ENCODE data around the gene MICA. TPM values are rescaled to one million over a fixed set of nuclear protein-coding genes. Genes with fewer than 3 reads are reported as not detected.

MICA gene
- total RNA-seq, 2 donors from 2014 or later, result 15.0 to 16.4 TPM

DNA sequence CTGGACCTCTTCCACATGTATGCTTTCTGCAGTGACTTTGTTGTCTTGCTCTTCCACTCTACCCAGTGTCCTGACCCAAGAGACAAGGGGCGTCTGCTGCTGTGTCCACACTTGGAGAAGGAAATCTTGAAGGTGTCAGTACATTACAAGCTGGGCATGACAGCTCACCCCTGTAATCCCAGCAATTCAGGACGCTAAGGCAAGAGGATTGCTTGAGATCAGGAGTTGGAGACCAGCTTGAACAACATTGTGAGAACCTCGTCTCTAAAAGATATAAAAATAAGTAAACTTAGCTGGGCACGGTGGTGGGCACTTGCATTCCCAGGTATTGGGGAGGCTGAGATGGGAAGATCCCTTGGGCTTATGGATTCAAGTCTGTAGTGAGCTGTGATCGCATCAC lies 40.6 kb upstream of the MICA start:
- H3K27ac ChIP-seq, result no peak overlapping the region
- H3K27me3 ChIP-seq (replicated peaks; ENCODE audit: insufficient read depth), result no peaks in the 10 kb centered on the region
- TF ChIP-seq CTCF (IDR thresholded peaks at IDR 0.05), result no peak
- no peak for ATAC-seq (ENCODE audit: insufficient number of reproducible peaks, low FRiP score, low read depth)
- H3K4me3 ChIP-seq, result no peak overlapping the region
- DNase-seq (ENCODE audit: low spot score), result no peak
- H3K4me1 ChIP-seq (ENCODE audit: control insufficient read depth in 1 of 2, low read depth in 2 of 2), result peaks cover 0 to 5% of the 10 kb centered on the region in 2 donors
- no peaks in the 10 kb centered on the region for H3K9me3 ChIP-seq
- H3K36me3 ChIP-seq, result no peaks in the 10 kb centered on the region

DNA sequence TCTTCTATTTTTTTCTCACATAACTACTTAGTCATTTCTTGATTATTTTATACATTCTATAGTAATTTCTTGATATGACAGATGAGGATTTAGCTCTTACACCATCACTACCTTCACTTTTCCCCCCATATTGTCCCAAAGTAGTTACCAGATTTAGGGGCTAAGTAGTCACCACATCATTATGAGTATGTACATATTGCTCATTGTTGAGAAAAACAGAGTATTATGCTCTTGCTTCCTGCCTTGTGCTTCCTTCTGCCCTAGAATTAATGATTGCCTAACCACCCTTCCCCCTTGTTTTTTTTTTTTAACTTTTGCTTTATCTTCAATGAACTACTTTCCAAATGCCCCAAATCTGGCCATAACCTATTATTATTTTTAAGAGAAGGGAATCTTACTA lies 39.6 kb upstream of the MICA start:
- Histone ChIP-seq H3K27ac (no peak overlapping the region), H3K4me3 (no peak overlapping the region), H3K9me3 (no peaks in the 10 kb centered on the region), H3K36me3 (no peaks in the 10 kb centered on the region), H3K4me1 (ENCODE audit: control insufficient read depth in 1 of 2, low read depth in 2 of 2) (peaks cover 0 to 5% of the 10 kb centered on the region in 2 donors), H3K27me3 (replicated peaks; ENCODE audit: insufficient read depth) (no peaks in the 10 kb centered on the region)
- no peak for TF ChIP-seq CTCF (IDR thresholded peaks at IDR 0.05)
- no peak for ATAC-seq (ENCODE audit: insufficient number of reproducible peaks, low FRiP score, low read depth)
- DNase-seq (ENCODE audit: low spot score), result no peak

- no peaks in the 10 kb centered on the region for H3K27me3 ChIP-seq (replicated peaks; ENCODE audit: insufficient read depth)
- TF ChIP-seq CTCF (IDR thresholded peaks at IDR 0.05), result no peak
- no peak overlapping the region for H3K4me3 ChIP-seq
- no peaks in the 10 kb centered on the region for H3K9me3 ChIP-seq
- peaks cover 0 to 5% of the 10 kb centered on the region in 2 donors for H3K4me1 ChIP-seq (ENCODE audit: control insufficient read depth in 1 of 2, low read depth in 2 of 2)
- DNase-seq (ENCODE audit: low spot score) (no peak), ATAC-seq (ENCODE audit: insufficient number of reproducible peaks, low FRiP score, low read depth) (no peak)
- no peak overlapping the region for H3K27ac ChIP-seq
- no peaks in the 10 kb centered on the region for H3K36me3 ChIP-seq
Measured at GRCh38 chr6:31365864-31366263, 37.5 kb upstream of the MICA start.

DNA sequence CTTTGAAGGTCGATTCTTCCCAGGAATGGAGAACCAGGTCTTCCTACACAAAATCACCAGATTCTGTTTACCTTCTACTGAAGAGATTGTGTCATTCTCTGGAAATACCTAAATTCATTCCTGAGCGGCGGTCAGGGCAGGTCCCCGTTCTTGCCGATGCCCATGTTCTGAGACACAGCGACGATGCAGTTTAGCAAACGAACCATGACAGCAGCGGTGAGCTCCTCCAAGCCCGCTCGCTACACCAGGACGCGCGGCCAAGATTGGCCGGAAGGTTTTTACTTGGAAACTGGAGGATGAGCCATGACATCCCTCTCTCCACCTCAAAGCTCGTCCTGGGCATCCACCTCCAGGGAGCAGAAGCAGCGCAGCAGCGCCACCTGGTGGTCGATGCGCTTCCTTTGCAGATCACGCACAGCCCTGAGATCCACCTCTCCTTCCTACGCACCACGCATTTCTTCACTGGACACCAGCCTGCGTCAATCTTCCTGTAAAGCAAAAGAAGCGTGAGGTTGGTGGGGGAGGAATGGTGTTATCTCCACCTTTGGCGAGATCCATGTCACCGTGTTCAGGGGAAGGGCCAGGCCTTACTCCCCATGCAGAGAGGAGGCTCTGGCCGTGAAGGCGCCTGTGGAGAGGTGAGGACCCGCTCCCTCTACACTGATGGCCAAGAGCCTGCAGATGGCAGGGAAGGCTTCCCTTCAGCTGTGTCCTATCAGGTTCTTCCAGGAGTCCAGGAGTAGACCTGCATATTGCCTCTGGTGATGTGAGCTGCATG lies 36.5 kb upstream of the MICA start:
- DNase-seq (ENCODE audit: low spot score) (peak; percentile 25), ATAC-seq (ENCODE audit: insufficient number of reproducible peaks, low FRiP score, low read depth) (peak; percentile 91)
- H3K27ac ChIP-seq, result no peak overlapping the region
- peak; percentile 94 for TF ChIP-seq CTCF (IDR thresholded peaks at IDR 0.05)
- no peaks in the 10 kb centered on the region for H3K27me3 ChIP-seq (replicated peaks; ENCODE audit: insufficient read depth)
- H3K4me1 ChIP-seq (ENCODE audit: control insufficient read depth in 1 of 2, low read depth in 2 of 2), result peaks cover 0 to 5% of the 10 kb centered on the region in 2 donors
- no peaks in the 10 kb centered on the region for H3K36me3 ChIP-seq
- no peaks in the 10 kb centered on the region for H3K9me3 ChIP-seq
- H3K4me3 ChIP-seq, result peak overlapping the region; percentile 71

DNA sequence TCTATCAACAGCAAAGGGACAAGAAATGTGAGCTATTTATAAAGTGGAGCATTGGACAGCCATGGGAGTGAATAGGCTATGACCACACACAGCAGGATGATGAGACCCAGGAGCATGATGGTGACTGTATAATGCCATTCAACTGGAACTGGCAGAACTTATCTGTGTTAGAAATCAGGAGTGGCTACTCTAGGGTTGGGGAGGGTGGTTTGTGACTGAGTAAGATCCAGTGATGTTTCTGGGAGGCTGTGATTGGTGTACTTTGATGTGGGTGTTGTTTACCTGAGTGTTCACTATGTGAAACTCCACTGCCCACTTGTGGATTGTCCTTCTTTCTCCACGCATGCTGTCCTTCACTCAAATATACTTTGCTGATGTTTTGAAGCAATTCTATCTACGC lies 34.9 kb upstream of the MICA start:
- no peak overlapping the region for H3K27ac ChIP-seq
- H3K9me3 ChIP-seq, result no peaks in the 10 kb centered on the region
- H3K4me1 ChIP-seq (ENCODE audit: control insufficient read depth in 1 of 2, low read depth in 2 of 2), result peaks cover 0 to 5% of the 10 kb centered on the region in 2 donors
- no peak for DNase-seq (ENCODE audit: low spot score)
- no peaks in the 10 kb centered on the region for H3K36me3 ChIP-seq
- no peak for ATAC-seq (ENCODE audit: insufficient number of reproducible peaks, low FRiP score, low read depth)
- H3K4me3 ChIP-seq, result no peak overlapping the region
- no peaks in the 10 kb centered on the region for H3K27me3 ChIP-seq (replicated peaks; ENCODE audit: insufficient read depth)
- TF ChIP-seq CTCF (IDR thresholded peaks at IDR 0.05), result no peak

Measured in thoracic aorta (tissue), 2 donors.